ENCODE data around the gene KIF18B. TPM values are rescaled to one million over a fixed set of nuclear protein-coding genes. Genes with fewer than 3 reads are reported as not detected.
A peak's percentile ranks its signal among the peaks of the same experiment; 100 is the strongest.

KIF18B gene
- total and polyA plus RNA-seq, 10 of the 15 experiments (the other 5 are each of a cell fraction or from before 2014, with no cell fraction given), result 2.8 to 46.2 (median 20.5) TPM

- FAIRE-seq, result no peak
- in situ Hi-C loops (cut with MboI), result no loop called here
These were observed 66.4 kb downstream of the KIF18B start for GRCh38 chr17:44881145-44881544.

GRCh38 chr17:44880062-44880461 is 67.5 kb downstream of the KIF18B start:
- ChIA-PET SMC1A (ENCODE audit: uncharacterized antibody, unreplicated experiment) (no interaction called here), CTCF (interaction anchor here (2.5 kb wide), 1 partner anchor 101 kb away, joined by 21 read pairs; no protein-coding TSS in a partner anchor), POLR2A (no interaction called here), RAD21 (ENCODE audit: unreplicated experiment) (no interaction called here)
- H3K36me3 ChIP-seq (ENCODE audit: control insufficient read depth in 2 of 2, insufficient read depth in 2 of 2, low read length in 1 of 2), result peaks cover 17 to 34% of the 10 kb centered on the region in 2 experiments
- no peak for DNase-seq (ENCODE audit: low read depth, low spot score)
- no peak for TF ChIP-seq EP300 (IDR thresholded peaks at IDR 0.05; ENCODE audit: borderline replicate concordance in 1 of 2, control insufficient read depth in 1 of 2, low read depth in 2 of 2, low read length in 2 of 2)
- no peak for TF ChIP-seq EGR1 (IDR thresholded peaks at IDR 0.05; ENCODE audit: borderline replicate concordance in 1 of 2, low read depth in 2 of 2, low read length in 2 of 2)
- 100% methylated on average over 2 of the region's 2 CpGs for WGBS (ENCODE audit: insufficient coverage, insufficient replicate concordance, low lambda C conversion rate, missing lambda C conversion rate)
- no peaks in the 10 kb centered on the region for H3K4me1 ChIP-seq (ENCODE audit: control insufficient read depth, insufficient read depth, low read length)
- no peaks in the 10 kb centered on the region for H3K27me3 ChIP-seq (replicated peaks in 1 of 2; ENCODE audit: control insufficient read depth in 2 of 2, insufficient read depth in 2 of 2, low read length in 1 of 2)
- no peak overlapping the region for H3K9ac ChIP-seq (ENCODE audit: control insufficient read depth, insufficient read depth, low read length)
- no peak for ATAC-seq
- FAIRE-seq, result no peak
- intact Hi-C loops (cut with micrococcal nuclease; ENCODE audit: unreplicated experiment) (no loop called here), in situ Hi-C loops (cut with MboI) (no loop called here)
- BruUV-seq (replicated peaks), result no TSS peak
- no peaks in the 10 kb centered on the region for H3K79me2 ChIP-seq (ENCODE audit: control insufficient read depth, insufficient read depth, low read length)
- H4K20me1 ChIP-seq (ENCODE audit: control insufficient read depth, insufficient read depth), result no peaks in the 10 kb centered on the region; the same call in 1 of the 2 replicates
- H3K4me2 ChIP-seq (ENCODE audit: control insufficient read depth, insufficient read depth), result no peak overlapping the region
- no peaks in the 10 kb centered on the region for H3K9me3 ChIP-seq (replicated peaks; ENCODE audit: control insufficient read depth, insufficient read depth, low read length)
- H2AFZ ChIP-seq (ENCODE audit: control insufficient read depth, low read depth, low read length), result no peak overlapping the region
- H3K27ac ChIP-seq (ENCODE audit: control insufficient read depth, insufficient read depth), result no peak overlapping the region
- H3K4me3 ChIP-seq, result no peak overlapping the region

More at GRCh38 chr17:44881145-44881544, 66.4 kb downstream of the KIF18B start:
- no TSS peak for BruUV-seq (replicated peaks)
- 0 out of 2 replicates have a peak, but pooled peaks have one; percentile 33 for TF ChIP-seq ATF7 (IDR thresholded peaks at IDR 0.05; ENCODE audit: low read depth)
- no peak for TF ChIP-seq RUNX3 (IDR thresholded peaks at IDR 0.05; ENCODE audit: low read length)
- no peak for TF ChIP-seq IRF5 (IDR thresholded peaks at IDR 0.05; ENCODE audit: borderline replicate concordance)
- ATAC-seq (no peak), DNase-seq (ENCODE audit: low read depth, low spot score) (no peak)
- Histone ChIP-seq H3K27me3 (replicated peaks in 1 of 2; ENCODE audit: control insufficient read depth in 2 of 2, insufficient read depth in 2 of 2, low read length in 1 of 2) (no peaks in the 10 kb centered on the region), H3K4me2 (ENCODE audit: control insufficient read depth, insufficient read depth) (no peak overlapping the region), H3K4me3 (no peak overlapping the region), H3K79me2 (ENCODE audit: control insufficient read depth, insufficient read depth, low read length) (no peaks in the 10 kb centered on the region), H3K9ac (ENCODE audit: control insufficient read depth, insufficient read depth, low read length) (no peak overlapping the region), H3K9me3 (replicated peaks; ENCODE audit: control insufficient read depth, insufficient read depth, low read length) (no peaks in the 10 kb centered on the region), H3K4me1 (ENCODE audit: control insufficient read depth, insufficient read depth, low read length) (no peaks in the 10 kb centered on the region), H2AFZ (ENCODE audit: control insufficient read depth, low read depth, low read length) (no peak overlapping the region), H4K20me1 (ENCODE audit: control insufficient read depth, insufficient read depth) (no peaks in the 10 kb centered on the region; the same call in 1 of the 2 replicates), H3K27ac (ENCODE audit: control insufficient read depth, insufficient read depth) (no peak overlapping the region), H3K36me3 (ENCODE audit: control insufficient read depth in 2 of 2, insufficient read depth in 2 of 2, low read length in 1 of 2) (peaks cover 15 to 36% of the 10 kb centered on the region in 2 experiments)
- RAD21 ChIA-PET (ENCODE audit: unreplicated experiment), result interaction anchor here (1.3 kb wide), 1 partner anchor 105 kb away, joined by 3 read pairs; no protein-coding TSS in a partner anchor
- WGBS (ENCODE audit: insufficient coverage, insufficient replicate concordance, low lambda C conversion rate, missing lambda C conversion rate), result 100% methylated on average over 4 of the region's 4 CpGs
- intact Hi-C loops (cut with micrococcal nuclease; ENCODE audit: unreplicated experiment), result no loop called here
- CTCF ChIA-PET, result interaction anchor here (0.9 to 1.7 kb wide), 4 partner anchors 12 to 106 kb away, joined by 4 to 5 read pairs (median 5); no protein-coding TSS in a partner anchor
- SMC1A ChIA-PET (ENCODE audit: uncharacterized antibody, unreplicated experiment), result interaction anchor here (1.2 kb wide), 1 partner anchor 12 kb away, joined by 4 read pairs; no protein-coding TSS in a partner anchor
- POLR2A ChIA-PET, result no interaction called here

Measured in GM12878 (cell line).